ENCODE measurements around the gene TMEM116. TPM values are rescaled to one million over a fixed set of nuclear protein-coding genes. Genes with fewer than 3 reads are reported as not detected.

The TMEM116 gene
- total and polyA plus RNA-seq, 2 of the 4 experiments (the other 2 are of a cell fraction), result 5.5 to 8.4 TPM

- Histone ChIP-seq H3K4me2 (ENCODE audit: low read depth, low read length) (no peak overlapping the region), H3K4me1 (ENCODE audit: control insufficient read depth, insufficient read depth, low read length) (no peaks in the 10 kb centered on the region), H2BK5ac (ENCODE audit: low read depth, low read length, poor library complexity, severe bottlenecking) (no peak overlapping the region), H2AFZ (replicated peaks; ENCODE audit: low read length, poor library complexity) (no peak overlapping the region), H3K79me1 (ENCODE audit: low read depth in 1 of 2, low read length in 2 of 2) (no peaks in the 10 kb centered on the region), H3K4me3 (ENCODE audit: insufficient read depth, low read depth, low read length) (no peak overlapping the region), H2BK20ac (ENCODE audit: low read depth, low read length) (no peak overlapping the region), H2BK120ac (ENCODE audit: low read depth, low read length) (no peak overlapping the region), H3K14ac (replicated peaks; ENCODE audit: low read depth, low read length) (no peak overlapping the region), H3K23ac (ENCODE audit: low read depth, low read length) (no peak overlapping the region), H4K91ac (ENCODE audit: insufficient read depth, low read depth, low read length) (no peak overlapping the region), H2BK15ac (ENCODE audit: low read depth, low read length) (no peak overlapping the region), H3K36me3 (ENCODE audit: control insufficient read depth, insufficient read depth, low read length) (no peaks in the 10 kb centered on the region), H2AK5ac (ENCODE audit: low read depth, low read length) (no peak overlapping the region), H2AK9ac (replicated peaks; ENCODE audit: low read depth, low read length, poor library complexity) (no peak overlapping the region), H4K8ac (ENCODE audit: low read depth in 2 of 2, low read length in 2 of 2) (no peak overlapping the region), H4K5ac (ENCODE audit: low read depth, low read length) (no peak overlapping the region), H4K20me1 (ENCODE audit: insufficient read depth, low read length) (no peaks in the 10 kb centered on the region), H3K18ac (ENCODE audit: low read depth, low read length) (no peak overlapping the region), H3K27me3 (ENCODE audit: control insufficient read depth, insufficient read depth, low read length) (no peaks in the 10 kb centered on the region), H3K27ac (ENCODE audit: insufficient read depth, low read length) (no peak overlapping the region), H3K9ac (ENCODE audit: low read depth, low read length) (no peak overlapping the region), H3K4ac (ENCODE audit: low read depth, low read length) (no peak overlapping the region), H3K9me3 (ENCODE audit: control insufficient read depth, insufficient read depth, low read length) (no peaks in the 10 kb centered on the region), H3K56ac (ENCODE audit: extremely low read depth, insufficient read depth, low read length) (no peak overlapping the region), H3K9me1 (ENCODE audit: insufficient read depth, low read length) (no peaks in the 10 kb centered on the region)
- dilution Hi-C loops (cut with HindIII; ENCODE audit: low sequenced_read_pairs, unreplicated experiment), result no loop called here
- WGBS, 2 experiments (ENCODE audit: extremely low coverage in 2 of 2, insufficient read length in 1 of 2), result 100% methylated on average over 1 of the region's 5 CpGs; no CpG with 5 or more reads in 1 of the 2 experiments
- no peak for ATAC-seq (ENCODE audit: low read depth)
- TF ChIP-seq RFX5 (IDR thresholded peaks at IDR 0.05; ENCODE audit: low read depth, low read length), result no peak
- TF ChIP-seq USF2 (IDR thresholded peaks at IDR 0.05; ENCODE audit: low read depth, low read length), result no peak
- POLR2A ChIA-PET (ENCODE audit: unreplicated experiment), result no interaction called here
- in situ Hi-C loops (cut with MboI; ENCODE audit: low sequenced_read_pairs), result no loop called here
- BruUV-seq (replicated peaks), result no TSS peak
- CTCF ChIA-PET, result no interaction called here
- intact Hi-C loops (cut with micrococcal nuclease), result no loop called here
- no peak for DNase-seq
Observed at GRCh38 chr12:111927346-111927745, 85.6 kb downstream of the TMEM116 start.
